Hepatocyte (in vitro differentiated cells): Measurements from ENCODE around the gene MBNL1.
"Not testable (repeated sequence)": the region's sequence is repeated elsewhere in the genome, so short reads cannot be mapped to it uniquely, and the experiment has no call there.

Source experiments
- CTCF ChIP-seq: fragments of 200-600 bp; sonication (generic); IDR thresholded peaks from 2 replicates; pipeline ENCODE4 v1.5.1; 2016; ENCODE audit warnings: antibody characterized with exemption, mild to moderate bottlenecking; ENCODE audit not compliant: poor library complexity
- EZH2 ChIP-seq: fragments of 200-600 bp; sonication (generic); IDR thresholded peaks from 2 replicates; pipeline ENCODE4 v1.6.1; 2016; ENCODE audit warnings: antibody characterized with exemption, mild to moderate bottlenecking, borderline replicate concordance
- EZH2phosphoT487 ChIP-seq: fragments of 200-600 bp; sonication (generic); IDR thresholded peaks from one replicate; pipeline ENCODE4 v1.6.1; 2018; ENCODE audit warnings: antibody characterized with exemption, mild to moderate bottlenecking, low read depth, moderate library complexity; ENCODE audit not compliant: unreplicated experiment, severe bottlenecking

- TF ChIP-seq CTCF, EZH2phosphoT487, EZH2: not testable (repeated sequence)
These were observed 171.5 kb downstream of the MBNL1 start for GRCh38 chr3:152440243-152440642.
